Lung (tissue), 12 donors: ENCODE results near the gene MAP4K1. TPM values are rescaled to one million over a fixed set of nuclear protein-coding genes. Genes with fewer than 3 reads are reported as not detected.

Experiments
- ATAC-seq: fragments of 200-7000 bp; cut with Tn5 transposase; one replicate; pipeline ENCODE4 v1.9.1; 2020; ENCODE audit warnings: moderate number of reproducible peaks; ENCODE audit not compliant: insufficient read depth, low FRiP score
- DNase-seq, 3 donors: peaks; one replicate each; pipeline ENCODE4 v3.0.0-alpha.2; 2013 to 2017
- H3K27ac ChIP-seq, 2 donors: one replicate each; pipeline ENCODE4 v1.5.1; 2013; ENCODE audit warnings: mild to moderate bottlenecking in 2 of 2, moderate library complexity in 2 of 2, control low read depth in 1 of 2, inconsistent platforms in 1 of 2, low read depth in 1 of 2, low read length in 1 of 2
- H3K27me3 ChIP-seq, 3 donors: one replicate each; pipeline ENCODE4 v1.5.1; 2013; ENCODE audit warnings: low read length in 2 of 3; ENCODE audit not compliant: control insufficient read depth in 3 of 3, insufficient read depth in 3 of 3
- H3K36me3 ChIP-seq, 4 donors: one replicate each; pipeline ENCODE4 v1.5.1; 2013; ENCODE audit warnings: low read length in 4 of 4, mild to moderate bottlenecking in 1 of 4, moderate library complexity in 1 of 4; ENCODE audit not compliant: control insufficient read depth in 4 of 4, insufficient read depth in 4 of 4
- H3K4me1 ChIP-seq, 5 donors: one replicate each; pipeline ENCODE4 v1.5.1; 2013; ENCODE audit warnings: low read length in 5 of 5, mild to moderate bottlenecking in 2 of 5, moderate library complexity in 1 of 5; ENCODE audit not compliant: control insufficient read depth in 5 of 5, insufficient read depth in 5 of 5
- H3K4me3 ChIP-seq: one replicate; pipeline ENCODE4 v1.5.1; 2013; ENCODE audit warnings: mild to moderate bottlenecking, control low read depth, moderate library complexity
- H3K9ac ChIP-seq, 2 donors: one replicate each; pipeline ENCODE4 v1.5.1; 2013; ENCODE audit warnings: low read length in 2 of 2, control low read depth in 1 of 2; ENCODE audit not compliant: insufficient read depth in 1 of 2
- H3K9me3 ChIP-seq, 4 donors: one replicate each; pipeline ENCODE4 v1.5.1; 2013; ENCODE audit warnings: low read length in 3 of 4, mild to moderate bottlenecking in 1 of 4, moderate library complexity in 1 of 4; ENCODE audit not compliant: control insufficient read depth in 4 of 4, insufficient read depth in 3 of 4
- WGBS, 2 donors: extraction: QIAGEN DNeasy Blood & Tissue Kit; methylation state at CpG; one replicate each; pipeline ENCODE4 v1.1.7; 2013; 5-methylcytosine and 5-hydroxymethylcytosine counted together
- polyA plus RNA-seq, 2 donors: library from polyadenylated mRNA; stranded (reverse); fragments of 200-250 nt; gene quantifications; one replicate each; pipeline ENCODE4 v1.2.1, GENCODE V29; 2013
- total RNA-seq, 2 donors: library from RNA; depleted of rRNA in 1 of 2; stranded (reverse); fragments of >200 nt in 1 of 2; gene quantifications; one replicate each; pipeline ENCODE4 v1.2.1, GENCODE V29; 2014 to 2021
- TF ChIP-seq, protein P1 (sequence below): IDR thresholded peaks from 2 replicates; pipeline ENCODE4 v1.5.1; 2012; ENCODE audit warnings: mild to moderate bottlenecking; ENCODE audit errors: control extremely low read depth, extremely low read depth
- donor health status: control.
- donor health status: control.
- donor health status: Bipolar disorder and iron deficiency.
- donor health status: healthy.
- donor health status: DM: yes; HTN: yes; CAD: no.

MAP4K1 gene
- total and polyA plus RNA-seq, 4 donors, result 4.0 to 13.1 (median 8.4) TPM

DNA sequence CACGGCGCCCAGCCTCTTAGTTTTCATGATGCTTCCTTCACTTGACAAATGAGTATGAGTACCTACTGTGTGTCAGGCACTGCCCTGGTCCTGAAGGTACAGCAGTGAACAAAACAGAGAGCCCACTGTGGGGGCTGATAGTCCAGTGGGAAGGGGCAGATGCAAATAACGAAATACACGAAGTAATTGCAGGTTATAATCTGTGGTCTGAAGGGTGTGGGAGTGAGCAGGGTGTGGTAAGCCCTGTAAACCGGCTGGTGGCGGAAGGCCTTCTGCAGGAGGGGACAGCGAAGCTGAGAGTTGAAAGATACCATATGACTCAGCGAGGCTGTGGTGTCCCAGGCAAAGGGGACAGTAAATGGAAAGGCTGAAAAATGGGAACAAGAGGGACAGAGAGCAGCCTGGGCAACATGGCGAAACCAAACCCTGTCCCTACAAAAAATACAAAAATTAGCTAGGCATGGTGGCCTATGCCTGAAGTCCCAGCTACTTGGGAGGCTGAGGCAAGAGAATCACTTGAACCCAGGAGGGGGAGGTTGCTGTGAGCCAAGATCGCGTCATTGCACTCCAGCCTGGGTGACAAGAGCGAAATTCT, 60.5 kb downstream of the MAP4K1 start:
- Histone ChIP-seq H3K9me3 (no peaks in the 10 kb centered on the region), H3K9ac (no peak overlapping the region), H3K36me3 (no peaks in the 10 kb centered on the region), H3K27me3 (peaks cover 0 to 2% (median 0%) of the 10 kb centered on the region in 3 donors), H3K4me1 (peaks cover 0 to 2% (median 0%) of the 10 kb centered on the region in 5 donors), H3K4me3 (no peak overlapping the region), H3K27ac (no peak overlapping the region)
- WGBS, 2 donors, result 62 to 67% methylated on average over 12 of the region's 12 CpGs
- TF ChIP-seq, protein P1, sequence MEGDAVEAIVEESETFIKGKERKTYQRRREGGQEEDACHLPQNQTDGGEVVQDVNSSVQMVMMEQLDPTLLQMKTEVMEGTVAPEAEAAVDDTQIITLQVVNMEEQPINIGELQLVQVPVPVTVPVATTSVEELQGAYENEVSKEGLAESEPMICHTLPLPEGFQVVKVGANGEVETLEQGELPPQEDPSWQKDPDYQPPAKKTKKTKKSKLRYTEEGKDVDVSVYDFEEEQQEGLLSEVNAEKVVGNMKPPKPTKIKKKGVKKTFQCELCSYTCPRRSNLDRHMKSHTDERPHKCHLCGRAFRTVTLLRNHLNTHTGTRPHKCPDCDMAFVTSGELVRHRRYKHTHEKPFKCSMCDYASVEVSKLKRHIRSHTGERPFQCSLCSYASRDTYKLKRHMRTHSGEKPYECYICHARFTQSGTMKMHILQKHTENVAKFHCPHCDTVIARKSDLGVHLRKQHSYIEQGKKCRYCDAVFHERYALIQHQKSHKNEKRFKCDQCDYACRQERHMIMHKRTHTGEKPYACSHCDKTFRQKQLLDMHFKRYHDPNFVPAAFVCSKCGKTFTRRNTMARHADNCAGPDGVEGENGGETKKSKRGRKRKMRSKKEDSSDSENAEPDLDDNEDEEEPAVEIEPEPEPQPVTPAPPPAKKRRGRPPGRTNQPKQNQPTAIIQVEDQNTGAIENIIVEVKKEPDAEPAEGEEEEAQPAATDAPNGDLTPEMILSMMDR, result no peak
- DNase-seq (no peak), ATAC-seq (peak; percentile 50)

DNA sequence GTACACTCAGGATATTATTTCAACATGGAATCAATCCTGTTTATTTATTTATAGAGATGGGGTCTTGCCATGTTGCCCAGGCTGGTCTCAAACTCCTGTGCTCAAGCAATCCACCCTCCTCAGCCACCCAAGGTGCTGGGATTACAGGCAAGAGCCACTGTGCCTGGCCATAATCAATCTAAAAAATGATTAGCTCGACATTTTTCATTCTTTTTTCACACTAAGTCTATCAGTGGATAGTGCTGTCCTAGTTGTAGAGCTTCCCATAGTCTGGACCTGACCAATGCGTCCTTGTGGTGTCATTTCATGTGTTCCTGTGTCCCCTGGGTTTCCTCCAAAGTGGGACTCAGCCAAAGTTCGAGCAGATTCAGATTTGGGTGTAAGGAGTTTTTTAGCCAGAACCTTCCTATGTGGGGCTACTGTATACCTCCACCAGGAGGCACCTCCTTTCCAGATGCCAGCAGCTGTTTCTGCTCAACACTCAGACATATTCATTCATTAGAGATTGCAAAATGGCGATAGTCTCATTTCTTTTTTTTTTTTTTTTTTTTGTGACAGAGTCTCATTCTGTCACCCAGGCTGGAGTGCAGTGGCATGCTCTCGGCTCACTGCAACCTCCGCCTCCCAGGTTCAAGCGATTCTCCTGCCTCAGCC, 61.1 kb downstream of the MAP4K1 start:
- H3K36me3 ChIP-seq, result no peaks in the 10 kb centered on the region
- H3K4me3 ChIP-seq, result no peak overlapping the region
- H3K9ac ChIP-seq, result no peak overlapping the region
- TF ChIP-seq, protein P1, result no peak
- H3K27ac ChIP-seq, result no peak overlapping the region
- 66 to 78% methylated on average over 7 of the region's 7 CpGs for WGBS, 2 donors
- no peak for ATAC-seq
- H3K27me3 ChIP-seq, result peaks cover 0 to 6% (median 0%) of the 10 kb centered on the region in 3 donors
- DNase-seq, result no peak
- peaks cover 0 to 2% (median 0%) of the 10 kb centered on the region in 5 donors for H3K4me1 ChIP-seq
- no peaks in the 10 kb centered on the region for H3K9me3 ChIP-seq

DNA sequence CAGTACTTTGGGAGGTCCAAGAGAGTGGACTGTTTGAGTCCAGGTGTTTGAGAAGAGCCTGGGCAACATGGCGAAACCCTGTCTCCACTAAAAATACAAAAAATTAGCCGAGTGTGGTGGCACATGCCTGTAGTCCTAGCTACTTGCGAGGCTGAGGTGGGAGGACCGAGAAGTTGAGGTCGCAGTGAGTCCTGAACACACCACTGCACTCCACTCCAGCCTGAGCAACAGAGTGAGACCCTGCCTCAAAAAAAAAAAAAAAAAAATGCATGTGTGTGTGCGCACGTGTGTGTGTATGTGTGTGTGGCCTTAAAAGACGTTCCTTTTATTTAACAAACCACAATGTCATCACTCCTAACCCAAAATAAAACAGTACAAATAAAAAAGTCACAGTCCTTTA, 62.6 kb downstream of the MAP4K1 start:
- Histone ChIP-seq H3K4me3 (no peak overlapping the region), H3K27me3 (peaks cover 0 to 10% (median 3%) of the 10 kb centered on the region in 3 donors), H3K4me1 (peaks cover 0 to 2% (median 0%) of the 10 kb centered on the region in 5 donors), H3K27ac (no peak overlapping the region), H3K36me3 (no peaks in the 10 kb centered on the region), H3K9ac (no peak overlapping the region), H3K9me3 (no peaks in the 10 kb centered on the region)
- DNase-seq, result no peak
- ATAC-seq, result no peak
- TF ChIP-seq, protein P1, result no peak
- WGBS, 2 donors, result 76 to 81% methylated on average over 8 of the region's 8 CpGs
